GM12878 (cell line): ENCODE results near the gene ACVR1B. TPM values are rescaled to one million over a fixed set of nuclear protein-coding genes. Genes with fewer than 3 reads are reported as not detected.

Experiments used
- ATAC-seq: fragments of 200-7000 bp; cut with Tn5 transposase; 3 replicates; pipeline ENCODE4 v1.9.1; 2020; ENCODE audit warnings: mild to moderate bottlenecking, moderate library complexity
- BruUV-seq: library from RNA; stranded (reverse); fragments of 400-500 nt; replicated peaks from 2 replicates; lab custom pipeline; 2021; lab: Mats Ljungman, UMichigan
- CTCF ChIA-PET: fragments of 300-600 bp; sonication (Branson Sonifier 250); formaldehyde crosslinking; extraction: SDS; loops from one replicate; lab custom pipeline; 2021; ENCODE audit warnings: inconsistent platforms; lab: Yijun Ruan, JAX
- POLR2A ChIA-PET: fragments of 350-600 bp; formaldehyde crosslinking; extraction: SDS; loops from one replicate; lab custom pipeline; 2021; ENCODE audit warnings: inconsistent platforms; lab: Charles Lee
- RAD21 ChIA-PET: fragments of 300-600 bp; sonication (Branson Sonifier 250); formaldehyde crosslinking; loops from one replicate; lab custom pipeline; 2023; ENCODE audit warnings: antibody characterized with exemption; ENCODE audit not compliant: unreplicated experiment; lab: Charles Lee
- SMC1A ChIA-PET: fragments of 300-600 bp; sonication (Branson Sonifier 250); formaldehyde crosslinking; loops from one replicate; lab custom pipeline; 2023; ENCODE audit not compliant: unreplicated experiment, uncharacterized antibody; lab: Charles Lee
- DNase-seq: peaks from one replicate; pipeline ENCODE4 v3.0.0-alpha.2; 2011; ENCODE audit warnings: low read depth, low spot score
- FAIRE-seq: peaks from 3 replicates; lab custom pipeline; 2011; peaks lifted over from hg19 to GRCh38; lab: Jason Lieb, UNC
- H2AFZ ChIP-seq: 2 replicates; pipeline ENCODE4 v1.6.0; 2011; ENCODE audit warnings: low read depth, low read length, control low read depth; ENCODE audit not compliant: control insufficient read depth
- H3K27ac ChIP-seq: 2 replicates; pipeline ENCODE4 v1.5.1; 2011; ENCODE audit warnings: control low read depth; ENCODE audit not compliant: control insufficient read depth, insufficient read depth
- H3K27me3 ChIP-seq, 2 experiments: replicated peaks in 1 of 2; 2 replicates each; pipeline versions ENCODE4 v1.6.0 to v1.6.1; 2011; ENCODE audit warnings: low read length in 1 of 2; ENCODE audit not compliant: control insufficient read depth in 2 of 2, insufficient read depth in 2 of 2
- H3K36me3 ChIP-seq, 2 experiments: 2 replicates each; pipeline ENCODE4 v1.5.1; 2011; ENCODE audit warnings: low read length in 1 of 2; ENCODE audit not compliant: control insufficient read depth in 2 of 2, insufficient read depth in 2 of 2
- H3K4me1 ChIP-seq: 2 replicates; pipeline ENCODE4 v1.6.1; 2011; ENCODE audit warnings: mild to moderate bottlenecking, low read length, moderate library complexity, mixed read lengths; ENCODE audit not compliant: control insufficient read depth, insufficient read depth
- H3K4me2 ChIP-seq: 2 replicates; pipeline ENCODE4 v1.6.0; 2011; ENCODE audit warnings: control low read depth; ENCODE audit not compliant: control insufficient read depth, insufficient read depth
- H3K4me3 ChIP-seq: fragments of 200-600 bp; sonication (generic); 2 replicates; pipeline ENCODE4 v1.5.1; 2016
- H3K79me2 ChIP-seq: 2 replicates; pipeline ENCODE4 v1.6.0; 2011; ENCODE audit warnings: low read length; ENCODE audit not compliant: control insufficient read depth, insufficient read depth
- H3K9ac ChIP-seq: 2 replicates; pipeline ENCODE4 v1.8.0; 2011; ENCODE audit warnings: low read length, control low read depth, mixed read lengths; ENCODE audit not compliant: control insufficient read depth, insufficient read depth
- H3K9me3 ChIP-seq: replicated peaks from 3 replicates; pipeline ENCODE4 v1.5.1; 2011; ENCODE audit warnings: mild to moderate bottlenecking, low read length; ENCODE audit not compliant: control insufficient read depth, insufficient read depth
- H4K20me1 ChIP-seq: 2 replicates; pipeline ENCODE4 v1.6.0; 2011; ENCODE audit not compliant: control insufficient read depth, insufficient read depth
- BACH1 ChIP-seq: fragments of 450-650 bp; IDR thresholded peaks from 2 replicates; pipeline ENCODE4 v1.6.1; 2017; ENCODE audit warnings: mild to moderate bottlenecking, borderline replicate concordance
- CREB1 ChIP-seq: IDR thresholded peaks from 2 replicates; pipeline ENCODE4 v1.6.1; 2012; ENCODE audit warnings: low read depth, mild to moderate bottlenecking, inconsistent platforms
- FOS ChIP-seq: IDR thresholded peaks from 3 replicates; pipeline ENCODE4 v1.6.1; 2011; ENCODE audit warnings: borderline replicate concordance; ENCODE audit not compliant: insufficient read length; ENCODE audit errors: extremely low read depth
- MEF2B ChIP-seq: fragments of 450-650 bp; IDR thresholded peaks from 2 replicates; pipeline ENCODE4 v1.6.1; 2018; ENCODE audit warnings: mild to moderate bottlenecking, moderate library complexity; ENCODE audit not compliant: partially characterized antibody, poor library complexity, severe bottlenecking
- MXI1 ChIP-seq: fragments of 150-350 bp; IDR thresholded peaks from 2 replicates; pipeline ENCODE4 v1.6.1; 2011; ENCODE audit warnings: low read depth, mild to moderate bottlenecking, inconsistent platforms, low read length, improper control_type of control experiment
- NFIC ChIP-seq: IDR thresholded peaks from 2 replicates; pipeline ENCODE4 v1.6.1; 2012; ENCODE audit warnings: low read depth, mild to moderate bottlenecking, inconsistent platforms, low read length, moderate library complexity
- NFXL1 ChIP-seq: fragments of 450-650 bp; IDR thresholded peaks from 2 replicates; pipeline ENCODE4 v1.6.1; 2017; ENCODE audit warnings: antibody characterized with exemption, mild to moderate bottlenecking, borderline replicate concordance
- POU2F2 ChIP-seq: IDR thresholded peaks from 3 replicates; pipeline ENCODE4 v1.6.1; 2011; ENCODE audit warnings: low read depth, mild to moderate bottlenecking, low read length, borderline replicate concordance
- RAD21 ChIP-seq: IDR thresholded peaks from 2 replicates; pipeline ENCODE4 v1.6.1; 2011; ENCODE audit warnings: mild to moderate bottlenecking, low read depth, low read length, moderate library complexity; ENCODE audit not compliant: insufficient read depth
- RUNX3 ChIP-seq: IDR thresholded peaks from 2 replicates; pipeline ENCODE4 v1.6.1; 2012; ENCODE audit warnings: low read length, inconsistent platforms
- SIN3A ChIP-seq: IDR thresholded peaks from 2 replicates; pipeline ENCODE4 v1.6.1; 2012; ENCODE audit warnings: low read depth, low read length, improper control_type of control experiment
- SIX5 ChIP-seq: IDR thresholded peaks from 2 replicates; pipeline ENCODE4 v1.6.1; 2011; ENCODE audit warnings: mild to moderate bottlenecking, low read depth, low read length, moderate library complexity; ENCODE audit not compliant: severe bottlenecking
- SMARCA5 ChIP-seq: fragments of 450-650 bp; IDR thresholded peaks from 2 replicates; pipeline ENCODE4 v1.6.1; 2017; ENCODE audit warnings: mild to moderate bottlenecking
- SUZ12 ChIP-seq: fragments of 200-600 bp; sonication (generic); IDR thresholded peaks from one replicate; pipeline ENCODE4 v1.6.1; 2018; ENCODE audit warnings: antibody characterized with exemption, mild to moderate bottlenecking; ENCODE audit not compliant: unreplicated experiment
- TBL1XR1 ChIP-seq: IDR thresholded peaks from 2 replicates; pipeline ENCODE4 v1.6.1; 2012; ENCODE audit warnings: low read depth, low read length, improper control_type of control experiment
- TCF12 ChIP-seq: IDR thresholded peaks from 2 replicates; pipeline ENCODE4 v1.6.1; 2011; ENCODE audit warnings: low read depth, mild to moderate bottlenecking, low read length
- YY1 ChIP-seq: IDR thresholded peaks from 2 replicates; pipeline ENCODE4 v1.6.1; 2011; ENCODE audit warnings: low read depth, mild to moderate bottlenecking, low read length
- WGBS: methylation state at CpG from one replicate; pipeline ENCODE4 v1.1.6; 2016; ENCODE audit warnings: low lambda C conversion rate; ENCODE audit not compliant: insufficient replicate concordance, insufficient coverage; ENCODE audit errors: missing lambda C conversion rate; 5-methylcytosine and 5-hydroxymethylcytosine counted together
- in situ Hi-C: fragments of 300-500 bp; cut with MboI; formaldehyde crosslinking; loops from 9 replicates; pipeline ENCODE4 v1.14.3; 2018; ENCODE audit warnings: mixed read lengths
- intact Hi-C: fragments of 100-400 bp; cut with micrococcal nuclease; formaldehyde crosslinking; loops from one replicate; pipeline ENCODE4 v1.14.2; 2022; ENCODE audit not compliant: unreplicated experiment
- polyA plus RNA-seq, 11 experiments: library from polyadenylated mRNA; depleted of rRNA in 4 of 11; unstranded in 6 of 11; stranded (reverse) in 5 of 11; fragments of >200 nt; fragmentation: Nextera tagmentation in 4 of 11; fragmentation: Illumina TruSeq in 1 of 11; extraction: Ambion mirVana in 4 of 11; extraction: Trizol in 1 of 11; gene quantifications; 1 replicate in 1 of 11; 2 replicates in 10 of 11; pipeline versions ENCODE4 v1.2.1 to v1.2.3, GENCODE V29; 2011 to 2016; ENCODE audit warnings: inconsistent platforms in 2 of 11, missing spikeins in 2 of 11, low read depth in 1 of 11
- total RNA-seq, 4 experiments: library from RNA; depleted of rRNA in 3 of 4; stranded (reverse); fragments of >200 nt in 3 of 4; fragmentation: Illumina TruSeq in 1 of 4; extraction: Trizol in 1 of 4; gene quantifications; 2 replicates each; pipeline versions ENCODE4 v1.2.1 to v1.2.3, GENCODE V29; 2013 to 2021
- TF ChIP-seq, protein P1 (sequence below): IDR thresholded peaks from 2 replicates; pipeline ENCODE4 v1.6.1; 2011; ENCODE audit warnings: low read depth, low read length, improper control_type of control experiment, borderline replicate concordance
- TF ChIP-seq, protein P2 (sequence below): fragments of 450-650 bp; IDR thresholded peaks from 2 replicates; pipeline ENCODE4 v1.6.1; 2016; ENCODE audit warnings: mild to moderate bottlenecking

Gene ACVR1B
- total and polyA plus RNA-seq, 10 of the 15 experiments (the other 5 are each of a cell fraction or from before 2014, with no cell fraction given), result 0.02 to 0.69 (median 0.16) TPM; not detected in 2

DNA sequence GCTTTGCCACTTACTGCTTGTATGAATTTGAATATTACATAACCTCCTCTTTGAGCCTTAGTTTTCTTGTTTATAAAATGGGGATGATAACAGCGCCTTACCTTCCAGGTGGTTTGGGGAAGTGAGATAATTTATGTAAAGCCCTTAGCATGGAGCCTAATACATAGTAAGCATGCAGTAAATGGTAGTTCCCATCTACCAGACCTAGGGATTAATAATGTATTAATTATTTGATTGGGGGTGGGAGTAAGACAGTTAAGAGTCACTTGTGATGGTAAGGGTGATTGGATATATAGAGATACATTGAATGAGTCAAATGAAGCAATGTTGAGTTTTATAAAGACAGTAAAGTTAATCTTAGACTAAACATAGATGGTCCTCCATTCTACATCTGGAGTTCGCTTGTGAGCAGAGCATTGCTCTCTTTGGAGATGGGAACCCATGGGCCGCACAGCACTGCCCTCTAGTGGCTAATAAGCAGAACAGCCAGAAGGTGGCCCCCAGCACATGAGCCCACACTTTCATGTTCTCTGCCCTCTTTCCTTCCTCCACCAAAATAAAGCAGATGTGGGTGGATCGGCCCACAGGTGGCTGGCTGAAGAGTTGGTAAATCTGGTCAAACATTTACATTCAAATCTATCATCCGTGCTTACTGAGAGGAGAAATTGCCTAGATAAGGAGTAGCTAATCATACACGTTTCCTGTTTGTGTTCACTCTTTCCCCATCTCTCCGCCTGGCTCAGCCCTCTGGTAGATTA is 28.7 kb downstream of the ACVR1B start (continued):
- TF ChIP-seq POU2F2 (no peak), NFIC (no peak), SMARCA5 (0 out of 2 replicates have a peak, but pooled peaks have one; percentile 37), FOS (no peak), SUZ12 (no peak), YY1 (peak; percentile 73; the same call in 1 of the 2 replicates), RAD21 (peak; percentile 90), RUNX3 (no peak)
- TF ChIP-seq, protein P1, sequence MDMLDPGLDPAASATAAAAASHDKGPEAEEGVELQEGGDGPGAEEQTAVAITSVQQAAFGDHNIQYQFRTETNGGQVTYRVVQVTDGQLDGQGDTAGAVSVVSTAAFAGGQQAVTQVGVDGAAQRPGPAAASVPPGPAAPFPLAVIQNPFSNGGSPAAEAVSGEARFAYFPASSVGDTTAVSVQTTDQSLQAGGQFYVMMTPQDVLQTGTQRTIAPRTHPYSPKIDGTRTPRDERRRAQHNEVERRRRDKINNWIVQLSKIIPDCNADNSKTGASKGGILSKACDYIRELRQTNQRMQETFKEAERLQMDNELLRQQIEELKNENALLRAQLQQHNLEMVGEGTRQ, result no peak

DNA sequence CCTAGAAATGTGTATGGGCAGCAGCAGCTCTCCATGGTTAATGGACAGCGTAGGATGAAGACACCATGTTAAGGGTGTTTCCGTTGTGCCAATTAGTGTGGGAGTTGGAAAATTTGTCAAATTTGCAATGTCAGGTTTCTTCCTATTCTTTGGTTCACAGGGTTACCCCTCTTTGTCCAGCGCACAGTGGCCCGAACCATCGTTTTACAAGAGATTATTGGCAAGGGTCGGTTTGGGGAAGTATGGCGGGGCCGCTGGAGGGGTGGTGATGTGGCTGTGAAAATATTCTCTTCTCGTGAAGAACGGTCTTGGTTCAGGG is 29.3 kb downstream of the ACVR1B start:
- FAIRE-seq, result no peak
- Histone ChIP-seq H3K79me2 (no peaks in the 10 kb centered on the region), H3K36me3 (no peaks in the 10 kb centered on the region), H3K9me3 (no peaks in the 10 kb centered on the region), H2AFZ (no peak overlapping the region), H3K27me3 (peaks cover 0 to 8% of the 10 kb centered on the region in 2 experiments; a peak in 2 of 4 replicates), H3K27ac (no peak overlapping the region), H3K4me1 (no peaks in the 10 kb centered on the region; the same call in 1 of the 2 replicates), H3K4me2 (no peak overlapping the region), H4K20me1 (no peaks in the 10 kb centered on the region; the same call in 1 of the 2 replicates), H3K4me3 (no peak overlapping the region), H3K9ac (no peak overlapping the region)
- CTCF ChIA-PET, result interaction anchor here (0.6 to 2.9 kb wide), 18 partner anchors 9 to 105 kb away, joined by 3 to 19 read pairs (median 4); no protein-coding TSS in a partner anchor
- SMC1A ChIA-PET, result interaction anchor here (0.7 to 2.0 kb wide), 5 partner anchors 9 to 93 kb away, joined by 3 to 10 read pairs (median 3); no protein-coding TSS in a partner anchor
- RAD21 ChIA-PET, result interaction anchor here (0.9 to 1.5 kb wide), 2 partner anchors 44 to 86 kb away, joined by 3 read pairs; no protein-coding TSS in a partner anchor
- no TSS peak for BruUV-seq
- no peak for DNase-seq
- WGBS, result 36% methylated on average over 10 of the region's 10 CpGs
- TF ChIP-seq TCF12 (no peak), TBL1XR1 (no peak), CREB1 (no peak), MEF2B (no peak), SIX5 (no peak), NFXL1 (no peak), BACH1 (no peak), MXI1 (no peak), SIN3A (no peak)
- TF ChIP-seq, protein P2, sequence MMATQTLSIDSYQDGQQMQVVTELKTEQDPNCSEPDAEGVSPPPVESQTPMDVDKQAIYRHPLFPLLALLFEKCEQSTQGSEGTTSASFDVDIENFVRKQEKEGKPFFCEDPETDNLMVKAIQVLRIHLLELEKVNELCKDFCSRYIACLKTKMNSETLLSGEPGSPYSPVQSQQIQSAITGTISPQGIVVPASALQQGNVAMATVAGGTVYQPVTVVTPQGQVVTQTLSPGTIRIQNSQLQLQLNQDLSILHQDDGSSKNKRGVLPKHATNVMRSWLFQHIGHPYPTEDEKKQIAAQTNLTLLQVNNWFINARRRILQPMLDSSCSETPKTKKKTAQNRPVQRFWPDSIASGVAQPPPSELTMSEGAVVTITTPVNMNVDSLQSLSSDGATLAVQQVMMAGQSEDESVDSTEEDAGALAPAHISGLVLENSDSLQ, result no peak
- no peak for ATAC-seq
- POLR2A ChIA-PET, result interaction anchor here (0.9 kb wide), 1 partner anchor 42 kb away, joined by 3 read pairs; no protein-coding TSS in a partner anchor
- in situ Hi-C loops (no loop called here), intact Hi-C loops (loop anchor here (1.0 to 10.0 kb wide), 4 partner anchors 42 to 556 kb away; partner anchors contain the start of gene SLC4A8)
